H9 (cell line): ENCODE results near the gene NR1H4. TPM values are rescaled to one million over a fixed set of nuclear protein-coding genes. Genes with fewer than 3 reads are reported as not detected.

Experiments used
- DNase-seq: peaks from one replicate; pipeline ENCODE4 v3.0.0-alpha.2; 2017
- H2AFZ ChIP-seq: one replicate; pipeline ENCODE4 v1.6.1; 2013; ENCODE audit warnings: mild to moderate bottlenecking, low read length, control low read depth, moderate library complexity
- H2AK5ac ChIP-seq: 2 replicates; pipeline ENCODE4 v1.6.1; 2013; ENCODE audit warnings: low read length, control low read depth, mixed read lengths; ENCODE audit not compliant: insufficient read length
- H2BK120ac ChIP-seq: one replicate; pipeline ENCODE4 v1.6.1; 2013; ENCODE audit warnings: low read depth, mild to moderate bottlenecking, low read length, control low read depth, inconsistent platforms; ENCODE audit not compliant: poor library complexity, severe bottlenecking
- H2BK12ac ChIP-seq: 2 replicates; pipeline ENCODE4 v1.6.1; 2013; ENCODE audit warnings: low read length, control low read depth, mixed read lengths, low read depth; ENCODE audit not compliant: insufficient read length
- H2BK15ac ChIP-seq: 2 replicates; pipeline ENCODE4 v1.6.1; 2013; ENCODE audit warnings: low read depth, low read length, control low read depth
- H2BK20ac ChIP-seq: one replicate; pipeline ENCODE4 v1.6.1; 2013; ENCODE audit warnings: low read depth, mild to moderate bottlenecking, low read length, control low read depth, inconsistent platforms; ENCODE audit not compliant: poor library complexity, severe bottlenecking
- H2BK5ac ChIP-seq: 2 replicates; pipeline ENCODE4 v1.6.1; 2013; ENCODE audit warnings: low read length, control low read depth, mixed read lengths; ENCODE audit not compliant: insufficient read length
- H3K14ac ChIP-seq: 2 replicates; pipeline ENCODE4 v1.6.1; 2013; ENCODE audit warnings: low read length, control low read depth; ENCODE audit not compliant: insufficient read depth
- H3K18ac ChIP-seq: 2 replicates; pipeline ENCODE4 v1.6.1; 2013; ENCODE audit warnings: low read depth, mild to moderate bottlenecking, mixed read lengths, low read length, control low read depth; ENCODE audit not compliant: insufficient read length
- H3K23ac ChIP-seq: 2 replicates; pipeline ENCODE4 v1.6.1; 2013; ENCODE audit warnings: low read length, control low read depth, mixed read lengths, low read depth; ENCODE audit not compliant: insufficient read length
- H3K23me2 ChIP-seq: 2 replicates; pipeline ENCODE4 v1.6.1; 2013; ENCODE audit warnings: low read depth, mild to moderate bottlenecking, mixed read lengths, low read length, control low read depth; ENCODE audit not compliant: insufficient read length, poor library complexity, severe bottlenecking
- H3K27ac ChIP-seq: 2 replicates; pipeline ENCODE4 v1.5.1; 2013; ENCODE audit warnings: low read length, control low read depth, mixed read lengths, low read depth; ENCODE audit not compliant: insufficient read length
- H3K27me3 ChIP-seq: 2 replicates; pipeline ENCODE4 v1.6.1; 2013; ENCODE audit warnings: low read length, control low read depth, inconsistent platforms; ENCODE audit not compliant: insufficient read depth
- H3K4ac ChIP-seq: 2 replicates; pipeline ENCODE4 v1.6.1; 2013; ENCODE audit warnings: low read depth, mild to moderate bottlenecking, control low read depth, inconsistent platforms, low read length, moderate library complexity
- H3K4me1 ChIP-seq: 2 replicates; pipeline ENCODE4 v1.6.1; 2013; ENCODE audit warnings: low read length, control low read depth, inconsistent platforms; ENCODE audit not compliant: insufficient read depth
- H3K4me2 ChIP-seq: 2 replicates; pipeline ENCODE4 v1.6.1; 2013; ENCODE audit warnings: low read length, control low read depth, mixed read lengths; ENCODE audit not compliant: insufficient read length, insufficient read depth
- H3K56ac ChIP-seq: 2 replicates; pipeline ENCODE4 v1.6.1; 2013; ENCODE audit warnings: low read depth, mild to moderate bottlenecking, mixed read lengths, low read length, control low read depth; ENCODE audit not compliant: insufficient read length
- H3K79me1 ChIP-seq: 2 replicates; pipeline ENCODE4 v1.6.1; 2013; ENCODE audit warnings: low read depth, mild to moderate bottlenecking, moderate library complexity, low read length, control low read depth, inconsistent platforms; ENCODE audit not compliant: insufficient read depth, poor library complexity, severe bottlenecking
- H3K79me2 ChIP-seq: 2 replicates; pipeline ENCODE4 v1.6.1; 2013; ENCODE audit warnings: low read length, control low read depth, inconsistent platforms; ENCODE audit not compliant: insufficient read depth
- H3K9ac ChIP-seq: 2 replicates; pipeline ENCODE4 v1.6.1; 2013; ENCODE audit warnings: low read length, control low read depth, mixed read lengths; ENCODE audit not compliant: insufficient read length; ENCODE audit errors: extremely low read depth
- H3K9me3 ChIP-seq: one replicate; pipeline ENCODE4 v1.6.1; 2013; ENCODE audit warnings: low read depth, low read length, inconsistent platforms; ENCODE audit not compliant: control insufficient read depth
- H3T11ph ChIP-seq: one replicate; pipeline ENCODE4 v1.6.1; 2013; ENCODE audit warnings: mild to moderate bottlenecking, low read length, control low read depth, inconsistent platforms
- H4K20me1 ChIP-seq: one replicate; pipeline ENCODE4 v1.6.1; 2013; ENCODE audit not compliant: control insufficient read depth, insufficient read length, insufficient read depth
- H4K5ac ChIP-seq: 2 replicates; pipeline ENCODE4 v1.6.1; 2013; ENCODE audit warnings: low read depth, mild to moderate bottlenecking, mixed read lengths, low read length, control low read depth; ENCODE audit not compliant: insufficient read length
- H4K8ac ChIP-seq: replicated peaks from 2 replicates; pipeline ENCODE4 v1.6.1; 2013; ENCODE audit warnings: low read length, control low read depth, mixed read lengths, low read depth; ENCODE audit not compliant: insufficient read length
- H4K91ac ChIP-seq: 2 replicates; pipeline ENCODE4 v1.6.1; 2013; ENCODE audit warnings: low read depth, mild to moderate bottlenecking, moderate library complexity, mixed read lengths, low read length, control low read depth; ENCODE audit not compliant: insufficient read length
- H3K27ac Mint-ChIP-seq, 3 experiments: 2 replicates in 2 of 3; 3 replicates in 1 of 3; pipeline ENCODE4 v1.8.0; 2020 to 2021; ENCODE audit warnings: mixed read lengths in 3 of 3, mild to moderate bottlenecking in 1 of 3, moderate library complexity in 1 of 3
- H3K27me3 Mint-ChIP-seq: 2 replicates; pipeline ENCODE4 v1.8.0; 2021; ENCODE audit warnings: low read depth, mild to moderate bottlenecking, moderate library complexity, mixed read lengths
- H3K36me3 Mint-ChIP-seq, 3 experiments: 2 replicates in 2 of 3; 3 replicates in 1 of 3; pipeline ENCODE4 v1.8.0; 2020 to 2021; ENCODE audit warnings: low read depth in 3 of 3, mixed read lengths in 3 of 3; ENCODE audit not compliant: insufficient read depth in 1 of 3
- H3K4me1 Mint-ChIP-seq, 2 experiments: 2 replicates each; pipeline ENCODE4 v1.8.0; 2020; ENCODE audit warnings: mixed read lengths in 2 of 2
- H3K4me3 Mint-ChIP-seq, 2 experiments: 2 replicates in 1 of 2; 3 replicates in 1 of 2; pipeline ENCODE4 v1.8.0; 2020 to 2021; ENCODE audit warnings: mild to moderate bottlenecking in 2 of 2, mixed read lengths in 2 of 2, moderate library complexity in 1 of 2
- H3K9me3 Mint-ChIP-seq, 2 experiments: 2 replicates in 1 of 2; 3 replicates in 1 of 2; pipeline ENCODE4 v1.8.0; 2020; ENCODE audit warnings: mild to moderate bottlenecking in 2 of 2, mixed read lengths in 2 of 2, moderate library complexity in 1 of 2
- WGBS: extraction: QIAGEN DNeasy Blood & Tissue Kit; methylation state at CpG from one replicate; pipeline ENCODE4 v1.1.7; 2013; ENCODE audit warnings: missing lambda C conversion rate, low lambda C conversion rate, mixed read lengths; ENCODE audit not compliant: insufficient read length; ENCODE audit errors: extremely low coverage; 5-methylcytosine and 5-hydroxymethylcytosine counted together
- total RNA-seq: library from RNA; stranded (reverse); gene quantifications from 2 replicates; pipeline ENCODE4 v1.2.1, GENCODE V29; 2021
- TF ChIP-seq, protein P1 (sequence below): fragments of 200-600 bp; sonication (generic); conservative IDR thresholded peaks from 3 replicates; pipeline ENCODE4 v1.8.0; 2021; ENCODE audit warnings: antibody characterized with exemption, mild to moderate bottlenecking

Gene NR1H4
- total RNA-seq, 1 experiment from 2014 or later = not detected

DNA sequence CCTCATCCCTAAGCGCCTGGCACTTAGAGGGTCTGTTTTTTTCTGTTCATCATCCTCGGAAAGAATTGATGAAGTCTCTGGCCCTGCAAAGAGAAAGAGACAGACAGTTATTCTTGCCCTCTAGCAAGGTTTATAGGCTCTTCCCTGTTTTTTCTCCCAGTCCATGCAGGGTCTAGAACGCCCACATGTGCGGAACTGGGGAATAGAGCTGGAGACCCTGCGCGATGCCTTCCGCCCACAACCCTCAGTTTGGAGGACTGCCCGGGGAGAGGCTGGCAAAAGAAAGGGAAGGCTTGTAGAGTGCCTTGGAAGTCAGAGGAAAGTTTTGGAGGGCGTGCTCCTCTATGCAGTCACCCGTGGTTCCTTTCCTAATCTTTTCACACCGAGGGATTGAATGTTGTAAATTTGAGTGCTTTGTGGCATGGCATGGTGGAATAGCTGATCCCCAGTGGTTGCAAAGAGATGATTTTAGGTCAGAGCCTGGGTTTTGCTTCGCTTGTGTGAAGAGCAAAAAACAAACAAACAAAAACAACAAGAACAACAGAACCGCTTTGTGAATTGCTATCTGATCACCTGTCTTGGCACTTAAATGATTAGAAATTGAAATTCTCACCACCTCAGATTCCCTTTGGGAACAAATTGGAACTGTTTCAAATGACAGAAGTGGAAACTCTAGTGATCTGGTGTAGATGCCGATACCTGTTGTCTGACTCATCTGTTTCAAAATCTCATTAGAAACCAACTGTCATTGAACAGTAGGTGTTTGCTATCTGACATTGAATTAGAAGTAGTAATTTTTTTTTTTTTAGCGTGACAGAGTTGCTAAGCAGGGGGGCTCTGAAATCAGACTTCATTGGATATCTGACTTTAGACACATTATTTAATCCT, 100.8 kb downstream of the NR1H4 start:
- H3K56ac ChIP-seq = no peak overlapping the region
- H3K23ac ChIP-seq = no peak overlapping the region
- peaks cover 10% of the 10 kb centered on the region for H3K23me2 ChIP-seq
- no peak overlapping the region for H2BK12ac ChIP-seq
- no peak overlapping the region for H2BK120ac ChIP-seq
- no peaks in the 10 kb centered on the region for H3K79me1 ChIP-seq
- no peak overlapping the region for H3K4ac ChIP-seq
- H3K36me3 Mint-ChIP-seq = no peaks in the 10 kb centered on the region; a peak in 2 of 7 replicates
- H3T11ph ChIP-seq = no peak overlapping the region
- H2BK5ac ChIP-seq = no peak overlapping the region
- H2BK20ac ChIP-seq = no peak overlapping the region
- H2AK5ac ChIP-seq = no peak overlapping the region
- H3K27me3 Mint-ChIP-seq = peaks cover 22% of the 10 kb centered on the region
- no peak overlapping the region for H2AFZ ChIP-seq
- H3K4me3 Mint-ChIP-seq = peak overlapping the region; percentile 91 to 96
- H3K9ac ChIP-seq = peak overlapping the region; percentile 3
- no peak overlapping the region for H4K8ac ChIP-seq
- H4K91ac ChIP-seq = no peak overlapping the region
- no CpG with 5 or more reads among the region's 15 CpGs for WGBS
- H3K4me1 ChIP-seq = no peaks in the 10 kb centered on the region
- H3K27ac ChIP-seq = no peak overlapping the region
- peaks cover 2% of the 10 kb centered on the region; the same call in 1 of the 2 replicates for H3K79me2 ChIP-seq
- no peak overlapping the region for H2BK15ac ChIP-seq
- TF ChIP-seq, protein P1, sequence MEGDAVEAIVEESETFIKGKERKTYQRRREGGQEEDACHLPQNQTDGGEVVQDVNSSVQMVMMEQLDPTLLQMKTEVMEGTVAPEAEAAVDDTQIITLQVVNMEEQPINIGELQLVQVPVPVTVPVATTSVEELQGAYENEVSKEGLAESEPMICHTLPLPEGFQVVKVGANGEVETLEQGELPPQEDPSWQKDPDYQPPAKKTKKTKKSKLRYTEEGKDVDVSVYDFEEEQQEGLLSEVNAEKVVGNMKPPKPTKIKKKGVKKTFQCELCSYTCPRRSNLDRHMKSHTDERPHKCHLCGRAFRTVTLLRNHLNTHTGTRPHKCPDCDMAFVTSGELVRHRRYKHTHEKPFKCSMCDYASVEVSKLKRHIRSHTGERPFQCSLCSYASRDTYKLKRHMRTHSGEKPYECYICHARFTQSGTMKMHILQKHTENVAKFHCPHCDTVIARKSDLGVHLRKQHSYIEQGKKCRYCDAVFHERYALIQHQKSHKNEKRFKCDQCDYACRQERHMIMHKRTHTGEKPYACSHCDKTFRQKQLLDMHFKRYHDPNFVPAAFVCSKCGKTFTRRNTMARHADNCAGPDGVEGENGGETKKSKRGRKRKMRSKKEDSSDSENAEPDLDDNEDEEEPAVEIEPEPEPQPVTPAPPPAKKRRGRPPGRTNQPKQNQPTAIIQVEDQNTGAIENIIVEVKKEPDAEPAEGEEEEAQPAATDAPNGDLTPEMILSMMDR = no peak
- no peak overlapping the region for H3K27ac Mint-ChIP-seq
- no peaks in the 10 kb centered on the region for H3K9me3 ChIP-seq
- no peaks in the 10 kb centered on the region for H3K27me3 ChIP-seq
- no peaks in the 10 kb centered on the region for H4K20me1 ChIP-seq
- no peak overlapping the region for H3K18ac ChIP-seq
- H3K4me2 ChIP-seq = peak overlapping the region; percentile 62
- no peak overlapping the region for H4K5ac ChIP-seq
- DNase-seq = peak; percentile 41
- no peaks in the 10 kb centered on the region for H3K9me3 Mint-ChIP-seq
- no peak overlapping the region for H3K14ac ChIP-seq
- H3K4me1 Mint-ChIP-seq = peaks cover 10 to 14% of the 10 kb centered on the region in 2 experiments
